GM21619 (cell line): ENCODE measurements around the gene CNN2.

Experiments used
- ATAC-seq: cut with Tn5 transposase; IDR thresholded peaks from one replicate; pipeline ENCODE4 v1.9.1; 2021; ENCODE audit not compliant: unreplicated experiment

Gene CNN2

GRCh38 chr19:1047696-1048147, 21.3 kb downstream of the CNN2 start:
- ATAC-seq = no peak

- ATAC-seq = no peak
These were observed 22.7 kb downstream of the CNN2 start for GRCh38 chr19:1049106-1049505.

- ATAC-seq = no peak
These were observed 23.4 kb downstream of the CNN2 start for GRCh38 chr19:1049800-1050199.

GRCh38 chr19:1050989-1051788, 24.8 kb downstream of the CNN2 start:
- no peak for ATAC-seq

DNA sequence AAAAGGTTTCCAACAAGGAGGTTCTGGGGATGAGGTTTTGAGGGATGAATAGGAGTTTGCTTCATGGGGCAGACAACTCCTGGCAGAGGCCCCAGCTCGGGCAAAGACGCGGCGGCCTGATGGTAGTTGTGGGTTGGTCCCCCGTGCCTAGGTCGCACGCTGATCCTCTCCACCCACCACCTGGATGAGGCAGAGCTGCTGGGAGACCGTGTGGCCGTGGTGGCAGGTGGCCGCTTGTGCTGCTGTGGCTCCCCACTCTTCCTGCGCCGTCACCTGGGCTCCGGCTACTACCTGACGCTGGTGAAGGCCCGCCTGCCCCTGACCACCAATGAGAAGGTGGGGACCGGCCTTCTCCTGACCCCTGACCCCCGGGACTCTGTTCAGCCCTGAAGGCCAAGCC, 25.4 kb downstream of the CNN2 start:
- no peak for ATAC-seq

DNA sequence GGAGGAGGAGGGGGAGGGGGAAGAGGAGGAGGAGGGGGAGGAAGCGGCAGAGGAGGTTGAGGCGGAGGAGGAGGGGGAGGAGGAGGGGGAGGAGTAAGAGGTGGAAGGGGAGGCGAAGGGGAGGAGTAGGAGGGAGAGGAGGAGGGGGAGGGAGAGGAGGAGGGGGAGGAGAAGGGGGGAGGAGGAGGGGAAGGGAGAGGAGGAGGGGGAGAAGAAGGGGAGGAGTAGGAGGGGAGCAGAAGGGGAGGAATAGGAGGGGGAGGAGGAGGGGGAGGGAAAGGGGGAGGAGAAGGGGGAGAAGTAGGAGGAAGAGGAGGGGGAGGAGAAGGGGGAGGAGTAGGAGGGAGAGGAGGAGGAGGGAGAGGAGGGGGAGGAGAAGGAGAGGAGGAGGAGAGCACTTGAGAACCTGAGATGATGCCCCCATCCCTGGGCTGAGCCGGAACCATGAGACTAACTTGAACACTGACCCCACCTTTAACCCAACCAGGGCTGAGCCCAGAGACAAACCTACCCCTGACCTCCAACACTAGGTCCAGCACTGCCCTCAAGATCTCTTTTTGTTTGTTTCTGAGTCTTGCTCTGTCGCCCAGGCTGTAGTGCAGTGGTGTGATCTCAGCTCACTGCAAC, 26.1 kb downstream of the CNN2 start:
- no peak for ATAC-seq

- ATAC-seq = no peak
These were observed 27.0 kb downstream of the CNN2 start for GRCh38 chr19:1053176-1054101.

- ATAC-seq = no peak
These were observed 28.0 kb downstream of the CNN2 start for GRCh38 chr19:1054102-1055027.

GRCh38 chr19:1055028-1055425, 28.6 kb downstream of the CNN2 start:
- ATAC-seq = no peak

DNA sequence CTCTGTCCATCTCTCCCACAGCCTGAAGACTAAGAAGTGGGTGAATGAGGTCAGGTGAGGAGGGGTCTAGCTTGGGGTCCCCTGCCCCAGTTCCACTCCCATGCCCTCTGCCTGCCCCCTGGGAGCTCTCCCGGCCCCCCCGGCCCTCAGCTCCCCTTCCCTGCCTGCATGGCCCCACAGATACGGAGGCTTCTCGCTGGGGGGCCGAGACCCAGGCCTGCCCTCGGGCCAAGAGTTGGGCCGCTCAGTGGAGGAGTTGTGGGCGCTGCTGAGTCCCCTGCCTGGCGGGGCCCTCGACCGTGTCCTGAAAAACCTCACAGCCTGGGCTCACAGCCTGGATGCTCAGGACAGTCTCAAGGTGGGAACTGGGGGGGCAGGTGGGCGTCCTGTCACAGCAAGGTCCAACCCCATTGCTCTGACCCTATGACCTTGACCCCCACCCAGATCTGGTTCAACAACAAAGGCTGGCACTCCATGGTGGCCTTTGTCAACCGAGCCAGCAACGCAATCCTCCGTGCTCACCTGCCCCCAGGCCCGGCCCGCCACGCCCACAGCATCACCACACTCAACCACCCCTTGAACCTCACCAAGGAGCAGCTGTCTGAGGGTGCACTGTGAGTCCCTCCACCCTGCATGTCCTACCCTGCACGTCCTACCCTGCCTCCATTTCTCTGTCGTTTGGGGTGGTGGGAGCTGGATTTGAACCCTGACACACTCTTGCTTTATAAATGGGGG, 29.6 kb downstream of the CNN2 start:
- ATAC-seq = no peak

DNA sequence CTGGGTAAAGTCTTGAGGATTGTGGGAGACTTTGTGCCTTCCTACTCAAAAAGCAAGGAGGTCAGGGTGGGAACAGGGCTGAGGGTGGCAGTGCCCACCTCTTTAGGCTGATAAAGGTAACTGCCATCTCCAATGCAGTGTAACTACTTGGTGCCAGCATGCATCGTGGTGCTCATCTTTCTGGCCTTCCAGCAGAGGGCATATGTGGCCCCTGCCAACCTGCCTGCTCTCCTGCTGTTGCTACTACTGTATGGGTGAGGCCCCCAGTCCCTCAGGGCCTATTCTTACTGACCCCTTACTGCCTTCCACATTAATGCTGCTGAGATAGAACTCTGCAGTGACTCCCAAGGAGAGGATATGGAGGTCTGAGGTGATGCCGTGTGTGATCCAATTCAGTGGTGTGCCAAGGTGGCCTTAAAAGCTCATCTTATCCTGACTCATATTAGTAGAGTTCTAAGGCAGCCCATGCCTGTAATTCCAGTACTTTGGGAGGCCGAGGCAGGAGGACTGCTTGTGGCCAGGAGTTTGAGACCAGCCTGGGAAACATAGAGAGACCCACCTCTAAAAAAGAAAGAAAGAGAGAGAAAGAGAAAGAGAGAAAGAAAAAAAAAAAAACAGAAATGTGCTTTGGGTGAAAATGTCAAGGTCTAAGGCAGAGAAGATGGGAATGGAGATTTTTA, 30.9 kb downstream of the CNN2 start:
- no peak for ATAC-seq

DNA sequence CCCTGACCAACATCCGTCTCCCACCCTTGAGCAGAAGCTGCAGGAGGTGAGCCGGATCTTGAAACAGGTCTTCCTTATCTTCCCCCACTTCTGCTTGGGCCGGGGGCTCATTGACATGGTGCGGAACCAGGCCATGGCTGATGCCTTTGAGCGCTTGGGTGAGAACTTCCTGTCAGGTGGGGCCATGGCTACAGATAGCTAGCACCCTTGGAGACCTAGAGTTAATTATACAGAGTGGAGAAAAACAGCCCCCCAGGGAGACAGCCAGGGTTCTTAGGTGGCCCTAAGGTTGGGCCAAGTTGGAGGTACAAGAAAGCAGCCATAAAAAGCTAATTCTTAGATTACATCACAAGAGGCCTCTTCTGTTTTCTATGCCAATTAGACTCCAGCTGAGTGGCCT, 31.7 kb downstream of the CNN2 start:
- ATAC-seq = no peak

GRCh38 chr19:1060689-1061088, 34.3 kb downstream of the CNN2 start:
- no peak for ATAC-seq

DNA sequence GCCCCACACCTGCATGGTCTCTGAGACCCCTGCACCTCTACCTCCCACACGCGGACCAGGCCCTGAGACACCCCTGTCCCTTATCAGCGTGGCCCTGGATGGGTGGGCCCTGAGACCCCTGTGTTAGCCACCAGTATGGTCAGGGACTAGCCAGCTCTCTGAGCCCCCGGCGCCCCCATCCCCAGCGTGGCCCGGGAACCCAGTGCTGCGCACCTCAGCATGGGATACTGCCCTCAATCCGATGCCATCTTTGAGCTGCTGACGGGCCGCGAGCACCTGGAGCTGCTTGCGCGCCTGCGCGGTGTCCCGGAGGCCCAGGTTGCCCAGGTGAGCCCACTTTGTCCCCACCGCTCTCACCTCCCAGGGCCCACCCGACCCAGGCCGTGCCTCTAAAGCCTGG, 35.6 kb downstream of the CNN2 start:
- no peak for ATAC-seq

GRCh38 chr19:1062387-1063029, 36.1 kb downstream of the CNN2 start:
- no peak for ATAC-seq

DNA sequence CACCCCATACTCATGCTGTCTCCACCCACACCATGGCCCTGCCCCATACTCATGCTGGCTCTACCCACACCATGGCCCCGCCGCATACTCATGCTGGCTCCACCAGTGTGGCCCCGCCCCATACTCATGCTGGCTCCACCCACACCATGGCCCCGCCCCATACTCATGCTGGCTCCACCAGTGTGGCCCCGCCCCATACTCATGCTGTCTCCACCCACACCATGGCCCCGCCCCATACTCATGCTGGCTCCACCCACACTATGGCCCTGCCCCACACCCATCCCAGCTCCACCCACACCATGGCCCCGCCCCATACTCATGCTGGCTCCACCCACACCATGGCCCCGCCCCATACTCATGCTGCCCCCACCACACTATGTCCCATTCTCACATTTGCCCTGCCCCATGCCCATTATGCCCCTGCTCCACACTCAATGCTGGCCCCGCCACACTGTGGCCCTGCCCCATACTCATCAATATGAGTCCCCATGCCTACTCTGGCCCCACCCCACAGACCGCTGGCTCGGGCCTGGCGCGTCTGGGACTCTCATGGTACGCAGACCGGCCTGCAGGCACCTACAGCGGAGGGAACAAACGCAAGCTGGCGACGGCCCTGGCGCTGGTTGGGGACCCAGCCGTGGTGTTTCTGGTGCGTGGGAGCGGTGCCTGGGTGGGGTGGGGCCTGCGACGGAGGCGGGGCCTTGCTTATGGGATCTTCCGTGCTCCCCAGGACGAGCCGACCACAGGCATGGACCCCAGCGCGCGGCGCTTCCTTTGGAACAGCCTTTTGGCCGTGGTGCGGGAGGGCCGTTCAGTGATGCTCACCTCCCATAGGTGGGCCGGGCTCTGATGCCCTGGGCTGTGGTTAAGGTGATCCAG, 36.9 kb downstream of the CNN2 start:
- no peak for ATAC-seq

GRCh38 chr19:1063909-1064660, 37.7 kb downstream of the CNN2 start:
- no peak for ATAC-seq
